ENCODE results near the gene ALKBH2.

Gene ALKBH2

DNA sequence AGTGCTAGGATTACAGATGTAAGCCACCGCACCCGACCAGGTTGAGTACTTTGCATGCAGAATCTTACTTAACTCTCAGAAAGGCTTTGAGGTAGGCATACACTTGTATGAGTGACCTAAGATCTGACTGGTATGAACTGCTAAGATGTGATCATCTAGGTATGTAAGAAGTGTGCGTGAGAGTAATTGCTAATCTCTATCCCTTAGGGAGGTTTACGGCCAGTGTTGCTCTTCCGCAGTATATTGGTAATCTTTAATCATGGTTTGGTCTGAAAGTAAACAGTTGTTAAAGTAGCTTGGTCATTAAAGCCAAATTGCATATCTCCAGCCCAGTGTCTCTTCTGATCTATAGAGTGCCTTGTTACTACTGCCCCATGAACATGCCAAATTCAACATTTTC is 11.9 kb upstream of the ALKBH2 start:
- no peak for TF ChIP-seq CTCF (IDR thresholded peaks at IDR 0.05; ENCODE audit: control insufficient read depth, insufficient read depth, low read depth, low read length, missing control alignments)
- no peak for DNase-seq (ENCODE audit: low read depth)
- no peak overlapping the region for H3K4me3 ChIP-seq (ENCODE audit: control insufficient read depth, low read depth, low read length)

DNA sequence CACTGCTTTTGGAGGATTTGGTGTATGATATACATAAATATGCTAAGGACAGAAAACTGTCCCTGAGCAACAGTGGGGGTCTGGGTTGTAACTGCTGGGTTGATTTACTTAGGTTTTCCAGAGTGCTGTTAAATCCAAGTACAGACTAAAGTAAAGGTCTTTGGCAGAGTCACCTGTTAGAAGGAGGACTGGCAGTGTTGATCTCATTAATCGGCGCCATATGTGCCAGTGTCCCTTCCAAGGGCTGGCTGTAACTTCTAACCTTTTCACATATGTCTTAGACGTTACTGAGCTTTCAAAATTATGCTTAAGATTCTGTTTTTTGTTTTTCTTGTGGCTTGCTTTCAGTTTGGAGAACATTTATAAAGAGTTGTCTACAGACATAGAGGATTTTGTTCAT is 9.2 kb upstream of the ALKBH2 start:
- no peak for DNase-seq (ENCODE audit: low read depth)
- no peak overlapping the region for H3K4me3 ChIP-seq (ENCODE audit: control insufficient read depth, low read depth, low read length)
- no peak for TF ChIP-seq CTCF (IDR thresholded peaks at IDR 0.05; ENCODE audit: control insufficient read depth, insufficient read depth, low read depth, low read length, missing control alignments)

GRCh38 chr12:109100741-109101140 is 7.5 kb upstream of the ALKBH2 start:
- TF ChIP-seq CTCF (IDR thresholded peaks at IDR 0.05; ENCODE audit: control insufficient read depth, insufficient read depth, low read depth, low read length, missing control alignments), result no peak
- no peak overlapping the region for H3K4me3 ChIP-seq (ENCODE audit: control insufficient read depth, low read depth, low read length)
- no peak for DNase-seq (ENCODE audit: low read depth)

DNA sequence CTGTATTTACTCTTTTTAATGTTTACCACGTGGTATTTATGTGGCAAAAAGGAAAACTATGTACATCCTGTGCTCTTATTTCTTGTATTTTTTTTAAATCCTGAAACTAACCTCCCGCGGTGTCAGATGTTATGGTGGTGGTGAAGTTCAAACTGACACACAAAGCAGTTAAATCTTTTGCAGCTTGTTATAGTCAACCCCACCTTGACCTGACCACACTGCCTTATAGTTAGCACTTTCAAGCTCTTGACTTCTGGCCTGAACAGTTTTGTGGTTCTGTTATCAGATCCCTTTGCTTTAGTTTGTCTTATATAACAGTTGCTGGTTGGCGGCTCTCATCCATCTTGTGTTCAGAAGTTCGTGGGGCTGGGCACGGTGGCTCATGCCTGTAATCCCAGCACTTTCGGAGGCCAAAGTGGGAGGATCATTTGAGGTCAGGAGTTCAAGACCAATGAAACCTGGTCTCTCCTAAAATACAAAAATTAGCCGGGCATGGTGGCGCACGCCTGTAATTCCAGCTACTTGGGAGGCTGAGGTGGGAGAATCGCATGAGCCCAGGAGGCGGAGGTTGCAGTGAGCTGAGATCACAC is 6.3 kb upstream of the ALKBH2 start:
- peak overlapping the region; percentile 9 for H3K4me3 ChIP-seq (ENCODE audit: control insufficient read depth, low read depth, low read length)
- TF ChIP-seq CTCF (IDR thresholded peaks at IDR 0.05; ENCODE audit: control insufficient read depth, insufficient read depth, low read depth, low read length, missing control alignments), result no peak
- DNase-seq (ENCODE audit: low read depth), result no peak

DNA sequence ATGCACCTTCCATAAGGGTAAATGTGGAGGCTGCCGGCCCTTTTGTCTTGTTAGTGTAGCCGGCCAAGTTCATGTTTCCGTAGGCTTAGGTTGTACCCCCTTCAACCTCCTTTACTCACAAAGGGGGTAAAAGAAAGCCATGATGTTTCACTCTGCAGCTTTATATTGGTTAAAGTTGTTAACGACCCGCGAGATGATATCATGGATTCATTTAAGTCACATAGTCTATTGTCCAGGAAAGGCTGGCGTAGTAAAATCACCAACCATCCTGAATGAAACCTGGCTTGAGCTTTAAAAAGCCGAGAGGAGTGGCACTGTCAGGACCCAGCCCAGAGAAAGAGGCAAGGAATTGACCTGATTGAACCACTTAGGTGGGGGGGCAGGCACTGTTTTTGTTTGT is 5.4 kb upstream of the ALKBH2 start:
- no peak for DNase-seq (ENCODE audit: low read depth)
- TF ChIP-seq CTCF (IDR thresholded peaks at IDR 0.05; ENCODE audit: control insufficient read depth, insufficient read depth, low read depth, low read length, missing control alignments), result no peak
- H3K4me3 ChIP-seq (ENCODE audit: control insufficient read depth, low read depth, low read length), result peak overlapping the region; percentile 93

- no peak for TF ChIP-seq CTCF (IDR thresholded peaks at IDR 0.05; ENCODE audit: control insufficient read depth, insufficient read depth, low read depth, low read length, missing control alignments)
- no peak for DNase-seq (ENCODE audit: low read depth)
- peak overlapping the region; percentile 93 for H3K4me3 ChIP-seq (ENCODE audit: control insufficient read depth, low read depth, low read length)
Observed at GRCh38 chr12:109098183-109098604, 4.9 kb upstream of the ALKBH2 start.
